Left hindlimb (tissue), 1 donor: ENCODE data around the gene ZNF579.
"Not testable (repeated sequence)": the region's sequence is repeated elsewhere in the genome, so short reads cannot be mapped to it uniquely, and the experiment has no call there.

Source experiments
- DNase-seq: peaks from one replicate; pipeline ENCODE4 v3.0.0-alpha.2; 2018

Gene ZNF579

GRCh38 chr19:55592391-55593090 is 11.9 kb upstream of the ZNF579 start:
- DNase-seq = no peak

- DNase-seq = no peak
These were observed 10.9 kb upstream of the ZNF579 start for GRCh38 chr19:55591555-55591954.

DNA sequence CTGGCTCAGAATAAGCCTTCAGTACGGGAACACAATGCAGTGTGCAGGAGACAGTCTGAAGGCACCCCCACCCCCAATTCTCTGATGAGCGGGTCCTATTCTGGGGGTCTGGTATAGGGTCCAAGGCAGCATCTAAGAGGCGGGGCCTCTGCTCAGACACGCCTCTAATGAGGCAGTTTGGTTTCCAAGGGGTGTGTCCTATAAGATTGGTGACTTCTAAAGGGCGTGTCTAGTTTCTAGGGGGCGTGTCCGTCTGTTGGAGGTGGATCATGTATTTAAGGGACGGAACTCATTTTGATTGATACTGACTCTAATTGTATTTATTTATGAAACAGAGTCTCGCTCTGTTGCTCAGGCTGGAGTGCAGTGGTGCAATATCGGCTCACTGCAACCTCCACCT is 10.0 kb upstream of the ZNF579 start:
- DNase-seq = peak; percentile 21

DNA sequence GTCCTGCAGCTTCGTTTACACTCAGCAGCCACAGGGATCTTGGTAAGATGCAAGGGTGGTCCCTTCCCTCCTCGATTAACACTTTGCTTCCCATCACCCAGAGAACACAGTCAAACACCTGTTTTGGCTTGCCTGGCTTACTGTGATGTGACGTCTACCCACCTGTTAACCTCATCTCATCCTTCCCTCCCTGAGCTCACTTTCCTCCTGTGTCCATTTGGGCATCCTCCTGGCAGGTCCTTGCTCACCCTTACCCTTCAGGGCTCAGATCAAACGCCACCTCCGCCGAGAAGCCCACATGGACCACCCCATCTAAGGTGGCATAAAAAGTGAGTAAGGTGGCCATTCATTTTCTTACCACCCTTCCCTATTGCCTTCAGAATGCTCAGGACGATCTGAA is 9.5 kb upstream of the ZNF579 start:
- DNase-seq = peak; percentile 10

DNA sequence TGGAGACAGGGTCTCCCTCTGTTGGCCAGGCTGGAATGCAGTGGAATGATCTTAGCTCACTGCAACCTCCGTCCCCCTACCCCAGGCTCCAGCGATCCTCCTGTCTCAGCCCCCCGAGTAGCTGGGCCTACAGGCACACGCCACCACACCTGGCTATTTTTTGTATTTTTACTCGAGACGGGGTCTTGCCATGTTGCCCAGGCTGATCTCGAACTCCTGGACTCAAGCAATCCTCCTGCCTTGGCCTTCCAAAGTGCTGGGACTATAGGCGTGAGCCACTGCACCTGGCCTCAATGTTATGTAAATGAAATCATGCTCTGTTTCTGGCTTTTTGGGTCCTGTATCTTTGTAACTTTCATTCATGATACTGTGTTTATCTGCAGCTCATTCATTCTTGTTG is 8.1 kb upstream of the ZNF579 start:
- DNase-seq = peak; percentile 2

- peak; percentile 95 for DNase-seq
These were observed 6.5 kb upstream of the ZNF579 start for GRCh38 chr19:55586976-55587668.

- peak; percentile 93 for DNase-seq
These were observed 5.2 kb upstream of the ZNF579 start for GRCh38 chr19:55585658-55586339.

- peak; percentile 26 for DNase-seq
These were observed 4.2 kb upstream of the ZNF579 start for GRCh38 chr19:55584871-55585270.

DNA sequence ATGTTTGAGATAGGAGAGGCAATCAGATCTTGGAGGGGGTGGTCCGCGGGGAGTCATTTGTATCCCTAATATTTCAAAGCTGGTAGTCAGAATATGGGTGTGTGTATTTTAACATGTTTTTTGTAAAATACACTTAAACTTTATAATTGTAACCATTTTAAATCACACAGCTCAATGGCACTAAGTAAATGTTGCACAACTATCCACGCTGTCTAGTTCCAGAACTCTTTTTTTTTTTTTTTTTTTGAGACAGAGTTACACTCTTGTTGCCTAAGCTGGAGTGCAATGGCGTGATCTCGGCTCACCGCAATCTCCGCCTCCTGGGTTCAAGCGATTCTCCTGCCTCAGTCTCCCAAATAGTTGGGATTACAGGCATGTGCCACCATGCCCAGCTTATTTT is 3.2 kb upstream of the ZNF579 start:
- not testable (repeated sequence) for DNase-seq

- not testable (repeated sequence) for DNase-seq
These were observed 1.6 kb upstream of the ZNF579 start for GRCh38 chr19:55582284-55582683.

- no peak for DNase-seq
These were observed 1.2 kb upstream of the ZNF579 start for GRCh38 chr19:55581823-55582223.

DNA sequence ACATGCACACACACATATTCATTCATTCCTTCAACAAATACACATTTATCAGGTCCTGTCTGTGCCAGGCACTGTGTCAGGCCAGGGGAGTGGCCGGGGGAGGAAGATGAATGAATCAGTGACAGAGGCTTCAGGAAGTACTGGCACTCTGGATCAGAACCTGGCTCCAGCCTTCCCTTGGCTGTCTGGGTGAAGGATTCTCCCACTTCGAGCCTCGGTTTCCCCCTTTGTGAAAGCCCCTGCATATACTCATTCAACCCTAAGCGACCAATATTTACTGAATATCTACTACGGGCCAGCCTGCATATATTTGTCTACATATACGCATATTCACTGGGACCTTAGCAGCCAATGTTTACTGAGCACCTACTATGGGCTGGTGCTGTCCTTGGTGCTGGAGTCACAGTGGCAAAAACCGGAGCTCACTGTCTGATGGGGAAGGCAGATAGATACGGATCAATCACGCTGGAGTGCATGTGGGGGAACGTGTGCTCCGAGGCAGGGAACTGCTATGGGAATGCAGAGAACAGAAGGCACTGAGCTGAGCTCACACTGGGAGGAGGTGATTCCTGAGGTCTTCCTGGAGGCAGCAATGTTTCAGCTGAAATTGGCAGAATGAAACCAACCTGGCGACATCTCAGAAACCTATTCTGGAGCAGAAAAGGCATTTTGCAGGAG is 636 bp upstream of the ZNF579 start:
- no peak for DNase-seq

DNA sequence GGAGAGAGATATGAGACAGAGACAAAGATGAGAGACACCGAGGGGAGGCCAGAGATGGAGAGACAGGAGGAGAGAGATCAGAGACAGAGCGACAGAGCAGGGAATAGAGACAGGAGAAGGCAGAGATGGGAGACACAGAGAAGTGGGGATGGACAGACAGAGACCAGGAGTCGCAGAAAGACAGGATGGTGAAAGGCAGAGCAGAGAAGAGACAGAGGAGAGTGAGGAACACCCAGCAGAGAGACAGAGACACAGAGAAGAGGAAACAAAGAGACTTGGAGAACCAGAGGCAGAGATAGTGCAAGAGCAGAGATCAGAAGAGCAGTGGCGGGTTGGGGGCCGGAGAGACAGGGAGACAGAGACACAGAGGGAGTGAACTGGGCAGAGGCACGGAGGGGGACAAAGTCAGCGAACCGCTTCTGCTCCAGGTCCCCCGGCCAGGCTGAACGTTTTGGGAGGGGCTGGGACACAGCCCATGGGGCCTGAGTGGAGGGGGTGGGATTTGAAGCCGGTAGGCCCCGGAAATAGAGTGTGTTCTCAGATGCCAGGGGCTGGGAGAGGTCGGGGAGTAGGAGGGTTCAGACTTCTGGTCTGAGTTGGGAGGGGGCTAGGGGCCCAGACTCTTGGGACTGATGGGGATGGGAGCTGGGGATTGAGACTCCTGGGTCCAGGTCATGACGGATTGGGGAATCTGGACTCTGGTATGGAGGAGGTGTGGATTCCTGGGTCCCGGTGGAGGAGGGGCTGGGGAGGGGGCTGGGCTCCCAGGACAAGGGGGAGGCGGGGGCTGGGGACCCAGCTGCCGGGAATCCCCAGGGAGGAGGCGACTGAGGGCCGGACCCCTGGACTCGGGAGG is 654 bp downstream of the ZNF579 start:
- DNase-seq = peak; percentile 69

- DNase-seq = no peak
These were observed 1.6 kb downstream of the ZNF579 start for GRCh38 chr19:55578761-55579747.

- no peak for DNase-seq
These were observed 2.5 kb downstream of the ZNF579 start for GRCh38 chr19:55578031-55578760.

- DNase-seq = no peak
These were observed 3.9 kb downstream of the ZNF579 start for GRCh38 chr19:55576746-55577145.

GRCh38 chr19:55573929-55574328 is 6.7 kb downstream of the ZNF579 start:
- DNase-seq = not testable (repeated sequence)

DNA sequence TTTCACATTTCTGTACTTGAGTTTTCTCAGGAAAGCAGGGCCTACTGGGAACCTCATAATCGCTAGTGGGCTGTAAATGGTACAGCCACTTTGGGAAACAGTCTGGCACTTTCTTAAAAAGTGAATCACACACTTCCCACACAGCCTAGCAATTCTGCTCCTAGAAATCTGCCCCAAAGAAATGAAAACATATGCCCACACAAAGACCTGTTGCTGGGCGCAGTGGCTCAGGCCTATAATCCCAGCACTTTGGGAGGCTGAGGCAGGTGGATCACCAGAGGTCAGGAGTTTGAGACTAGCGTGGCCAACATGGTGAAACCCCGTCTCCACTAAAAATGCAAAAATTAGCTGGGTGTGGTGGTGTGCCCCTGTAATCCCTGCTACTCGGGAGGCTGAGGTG is 11.2 kb downstream of the ZNF579 start:
- DNase-seq = not testable (repeated sequence)

DNA sequence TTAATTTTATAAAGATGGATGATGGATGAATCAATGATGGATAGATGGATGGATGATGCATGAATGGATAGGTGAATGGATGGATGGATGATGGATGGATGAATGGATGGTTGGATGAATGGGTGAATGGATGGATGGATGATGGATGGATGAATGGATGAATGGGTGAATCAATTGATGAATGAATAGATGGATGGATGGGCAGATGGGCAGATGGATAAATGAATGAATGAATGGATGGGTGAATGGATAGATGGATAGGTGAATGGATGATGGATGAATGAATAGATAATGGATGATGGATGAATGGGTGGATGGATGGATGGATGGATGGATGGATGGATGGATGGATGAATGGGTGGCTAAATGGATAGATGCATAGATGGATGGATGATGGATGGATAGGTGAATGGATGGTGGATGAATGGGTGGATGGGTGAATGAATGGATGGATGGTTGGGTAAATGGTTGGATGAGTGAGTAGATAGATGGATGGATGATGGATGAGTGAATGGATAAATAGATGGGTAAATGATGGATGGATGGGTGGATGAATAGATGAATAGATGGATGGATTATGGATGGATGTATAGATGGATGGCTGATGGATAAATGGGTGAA is 12.8 kb downstream of the ZNF579 start:
- no peak for DNase-seq

DNA sequence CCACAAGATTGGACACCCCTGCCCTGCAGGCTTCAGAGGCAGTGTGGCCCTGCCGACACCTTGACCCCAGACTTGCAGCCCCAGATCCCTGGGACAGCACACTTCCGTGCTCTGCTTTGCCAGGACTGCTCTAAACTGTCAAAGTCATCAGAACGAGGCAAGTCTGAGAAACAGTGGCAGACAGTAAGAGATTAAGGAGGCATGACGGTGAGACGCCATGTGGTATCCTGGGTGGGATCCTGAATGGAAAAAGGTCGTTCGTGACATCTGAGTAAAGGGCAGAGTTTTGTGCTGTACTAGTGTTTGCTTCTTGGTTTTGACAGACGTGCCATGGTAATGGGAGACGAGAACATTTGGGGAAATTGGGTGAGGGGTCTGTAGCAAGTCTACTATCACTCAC is 13.8 kb downstream of the ZNF579 start:
- no peak for DNase-seq
